GM12874 (cell line): ENCODE results near the gene TOMM70.

Experiments
- TF ChIP-seq, protein P1 (sequence below): IDR thresholded peaks from 2 replicates; pipeline ENCODE4 v1.5.1; 2011; ENCODE audit warnings: low read depth, mild to moderate bottlenecking, control low read depth, low read length, moderate library complexity; ENCODE audit not compliant: insufficient read depth

TOMM70 gene

DNA sequence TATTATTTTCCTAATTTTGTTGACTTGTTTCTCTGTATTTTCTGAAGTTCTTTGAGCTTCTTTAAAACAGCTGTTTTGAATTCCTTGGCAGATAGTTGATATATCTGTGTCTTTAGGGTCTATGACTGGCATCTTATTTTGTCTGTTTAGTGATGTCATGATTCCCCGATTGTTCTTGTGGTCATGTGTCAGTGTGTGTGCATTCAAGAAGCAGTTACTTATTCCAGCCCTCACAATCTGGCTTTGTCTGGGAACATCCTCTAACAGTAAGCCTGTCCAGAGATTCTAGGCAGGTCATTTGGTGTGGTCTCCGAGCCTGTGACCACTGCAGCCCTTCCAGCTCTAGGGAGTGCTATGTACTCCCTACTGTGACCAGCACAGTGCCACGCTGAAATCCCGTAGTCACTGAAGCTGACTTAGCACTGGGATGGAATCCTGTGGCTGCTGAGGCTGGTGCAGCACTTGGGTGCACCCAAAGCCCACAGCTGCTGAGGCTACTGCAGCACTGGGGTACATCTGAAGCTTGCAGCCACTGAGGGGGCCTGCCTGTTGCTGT is 7.2 kb upstream of the TOMM70 start:
- TF ChIP-seq, protein P1, sequence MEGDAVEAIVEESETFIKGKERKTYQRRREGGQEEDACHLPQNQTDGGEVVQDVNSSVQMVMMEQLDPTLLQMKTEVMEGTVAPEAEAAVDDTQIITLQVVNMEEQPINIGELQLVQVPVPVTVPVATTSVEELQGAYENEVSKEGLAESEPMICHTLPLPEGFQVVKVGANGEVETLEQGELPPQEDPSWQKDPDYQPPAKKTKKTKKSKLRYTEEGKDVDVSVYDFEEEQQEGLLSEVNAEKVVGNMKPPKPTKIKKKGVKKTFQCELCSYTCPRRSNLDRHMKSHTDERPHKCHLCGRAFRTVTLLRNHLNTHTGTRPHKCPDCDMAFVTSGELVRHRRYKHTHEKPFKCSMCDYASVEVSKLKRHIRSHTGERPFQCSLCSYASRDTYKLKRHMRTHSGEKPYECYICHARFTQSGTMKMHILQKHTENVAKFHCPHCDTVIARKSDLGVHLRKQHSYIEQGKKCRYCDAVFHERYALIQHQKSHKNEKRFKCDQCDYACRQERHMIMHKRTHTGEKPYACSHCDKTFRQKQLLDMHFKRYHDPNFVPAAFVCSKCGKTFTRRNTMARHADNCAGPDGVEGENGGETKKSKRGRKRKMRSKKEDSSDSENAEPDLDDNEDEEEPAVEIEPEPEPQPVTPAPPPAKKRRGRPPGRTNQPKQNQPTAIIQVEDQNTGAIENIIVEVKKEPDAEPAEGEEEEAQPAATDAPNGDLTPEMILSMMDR: no peak

DNA sequence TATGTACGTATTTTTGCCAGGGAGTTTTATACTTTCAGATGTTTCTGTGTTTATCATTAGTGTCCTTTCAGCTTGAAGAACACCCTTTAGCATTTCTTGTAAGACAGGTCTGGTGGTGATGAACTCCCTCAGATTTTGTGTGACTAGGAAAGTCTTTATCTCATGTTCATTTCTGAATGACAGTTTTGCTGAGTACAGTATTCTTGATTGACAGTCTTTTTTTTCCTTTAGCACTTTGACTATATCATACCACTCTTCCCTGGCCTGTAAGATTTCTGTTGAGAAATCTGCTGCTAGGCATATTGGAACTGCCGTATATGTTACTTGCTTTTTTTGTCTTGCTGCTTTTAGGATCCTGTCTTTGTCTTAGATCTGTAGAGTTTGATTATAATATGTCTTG is 6.3 kb upstream of the TOMM70 start:
- TF ChIP-seq, protein P1: no peak

DNA sequence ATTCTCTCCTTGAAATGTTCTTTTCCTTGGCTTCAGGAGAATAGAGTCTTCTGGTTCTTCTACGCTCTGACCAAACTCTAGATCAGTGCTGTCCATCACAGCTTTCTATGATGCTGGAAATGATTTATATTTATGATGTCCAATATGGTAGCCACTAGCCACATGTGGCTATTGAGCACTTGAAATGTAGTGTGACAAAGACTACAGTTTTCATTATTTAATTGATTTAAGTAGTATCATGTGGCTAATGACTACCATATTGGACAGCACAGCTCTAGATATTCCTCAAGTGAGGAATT is 3.3 kb upstream of the TOMM70 start:
- TF ChIP-seq, protein P1: no peak

DNA sequence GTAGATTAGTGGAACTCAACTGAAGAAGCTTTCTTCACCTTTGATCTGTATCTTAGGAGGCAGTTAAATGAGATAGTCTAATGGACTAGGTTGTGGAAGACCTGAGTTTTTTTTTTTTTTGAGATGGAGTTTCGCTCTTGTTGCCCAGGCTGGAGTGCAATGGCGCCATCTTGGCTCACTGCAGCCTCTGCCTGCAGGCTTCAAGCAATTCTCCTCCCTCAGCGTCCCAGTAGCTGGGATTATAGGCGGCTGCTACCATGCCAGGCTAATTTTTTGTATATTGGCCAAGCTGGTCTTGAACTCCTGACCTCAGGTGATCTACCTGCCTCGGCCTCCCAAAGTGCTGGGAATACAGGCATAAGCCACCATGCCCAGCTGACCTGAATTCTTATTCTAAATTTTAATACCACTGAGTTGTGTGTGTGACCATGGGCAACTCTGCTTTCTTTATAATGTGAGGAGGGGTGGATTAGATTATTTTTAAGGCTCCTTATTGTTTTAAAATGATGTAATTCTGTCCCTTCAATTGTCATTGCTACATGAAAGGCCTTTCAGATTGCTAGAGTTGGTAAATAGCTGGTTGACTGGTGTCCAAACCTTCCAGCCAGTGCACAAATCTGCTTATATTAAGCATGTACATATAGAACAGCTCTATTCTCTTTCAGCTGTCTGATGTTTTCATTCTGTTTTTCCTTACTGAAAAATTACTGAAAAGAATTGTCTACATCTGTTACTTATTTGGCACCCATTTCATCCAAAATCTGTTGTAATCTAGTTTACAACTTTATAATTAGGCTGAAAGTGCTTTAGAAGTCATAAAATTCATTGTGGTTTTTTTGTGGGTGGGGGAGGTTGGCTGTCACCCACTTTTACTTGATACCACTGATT is 2.7 kb upstream of the TOMM70 start:
- TF ChIP-seq, protein P1: no peak

DNA sequence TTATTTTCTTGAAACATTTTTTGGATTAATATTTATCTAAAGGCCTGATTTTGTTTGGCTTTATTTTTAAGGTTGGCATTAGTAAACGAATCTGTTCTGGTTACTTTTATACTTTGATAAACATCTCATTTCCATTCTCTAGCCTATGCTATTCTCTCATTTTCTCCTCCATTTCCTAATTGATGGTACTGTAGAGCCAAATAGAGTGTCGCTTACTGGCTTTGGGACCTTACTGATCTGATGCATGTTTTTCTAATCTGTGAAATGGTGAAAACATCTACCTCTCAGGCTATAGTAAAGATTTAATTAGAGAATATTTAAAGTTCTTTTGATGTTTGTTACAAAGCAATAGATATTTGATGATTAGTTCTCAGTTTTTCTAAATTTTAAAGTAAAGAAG is 2.0 kb upstream of the TOMM70 start:
- TF ChIP-seq, protein P1: no peak

DNA sequence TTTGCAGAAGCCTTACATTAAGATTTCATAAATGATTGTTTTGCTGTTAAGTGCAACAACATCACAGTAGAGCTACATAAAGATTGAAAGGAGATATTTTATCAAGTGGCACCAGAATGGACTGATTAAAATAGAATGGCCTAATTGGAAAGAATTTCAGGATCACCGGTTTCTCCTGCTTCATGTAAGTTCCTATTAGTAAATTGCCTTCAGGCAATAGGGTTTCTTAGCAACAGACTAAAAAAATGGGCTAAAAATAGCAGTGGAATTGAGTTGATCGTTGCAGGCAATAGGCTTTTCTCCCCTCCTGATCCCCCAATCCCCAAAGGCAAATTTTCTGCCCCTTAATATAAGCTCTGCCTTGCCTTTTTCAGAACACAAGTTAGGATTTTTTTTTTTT is 1.4 kb upstream of the TOMM70 start:
- TF ChIP-seq, protein P1: no peak

DNA sequence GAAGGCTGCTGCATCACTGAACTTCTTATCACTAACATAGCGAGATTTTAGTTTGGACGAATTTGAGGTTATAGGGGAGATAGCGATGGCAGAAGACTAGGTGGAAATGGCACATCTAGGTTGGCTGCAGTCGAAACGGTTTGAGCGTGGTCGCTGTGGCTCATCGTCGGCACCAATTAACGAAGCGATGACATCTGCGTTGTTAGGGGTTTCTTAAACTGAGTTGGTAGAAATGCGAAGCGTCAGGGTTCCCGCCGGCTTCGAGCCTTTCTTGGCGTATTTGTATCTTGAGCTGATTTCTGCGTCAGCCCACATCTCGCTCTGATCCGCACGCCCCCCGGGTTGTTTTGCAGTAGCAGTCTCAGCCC is 769 bp upstream of the TOMM70 start:
- TF ChIP-seq, protein P1: no peak
